NT2/D1 (cell line): ENCODE measurements around the gene PGP.
"Not testable (repeated sequence)": the region's sequence is repeated elsewhere in the genome, so short reads cannot be mapped to it uniquely, and the experiment has no call there.

Source experiments
- DNase-seq: peaks from one replicate; pipeline ENCODE4 v3.0.0-alpha.2; 2011; ENCODE audit warnings: low read depth, low spot score
- H3K27me3 ChIP-seq: 2 replicates; pipeline ENCODE4 v1.6.0; 2011; ENCODE audit warnings: mild to moderate bottlenecking; ENCODE audit not compliant: insufficient read length, insufficient read depth
- H3K36me3 ChIP-seq: 2 replicates; pipeline ENCODE4 v1.6.1; 2011; ENCODE audit warnings: mild to moderate bottlenecking, low read length, mixed read lengths; ENCODE audit not compliant: insufficient read depth, insufficient read length
- H3K4me1 ChIP-seq: 2 replicates; pipeline ENCODE4 v1.5.1; 2011; ENCODE audit not compliant: insufficient read depth, insufficient read length
- H3K4me3 ChIP-seq: 2 replicates; pipeline ENCODE4 v1.5.1; 2011; ENCODE audit warnings: low read depth; ENCODE audit not compliant: insufficient read length
- H3K9ac ChIP-seq: 2 replicates; pipeline ENCODE4 v1.6.0; 2011; ENCODE audit warnings: low read depth; ENCODE audit not compliant: insufficient read length
- H3K9me3 ChIP-seq: 2 replicates; pipeline ENCODE4 v1.5.1; 2011; ENCODE audit warnings: mild to moderate bottlenecking, low read length; ENCODE audit not compliant: insufficient read depth
- SUZ12 ChIP-seq: IDR thresholded peaks from 2 replicates; pipeline ENCODE4 v1.6.1; 2011; ENCODE audit not compliant: insufficient read length, insufficient read depth; ENCODE audit errors: extremely low read depth
- YY1 ChIP-seq: IDR thresholded peaks from 2 replicates; pipeline ENCODE4 v1.6.1; 2011; ENCODE audit not compliant: insufficient read length, insufficient read depth
- ZNF274 ChIP-seq: IDR thresholded peaks from 2 replicates; pipeline ENCODE4 v1.6.1; 2011; ENCODE audit warnings: mild to moderate bottlenecking, low read depth, low read length

The PGP gene

GRCh38 chr16:2243031-2243528, 28.4 kb upstream of the PGP start:
- Histone ChIP-seq H3K9ac (no peak overlapping the region), H3K4me3 (no peak overlapping the region), H3K4me1 (peaks cover 8% of the 10 kb centered on the region), H3K27me3 (no peaks in the 10 kb centered on the region), H3K36me3 (peaks cover 77% of the 10 kb centered on the region), H3K9me3 (no peaks in the 10 kb centered on the region)
- DNase-seq: no peak
- TF ChIP-seq YY1 (no peak), ZNF274 (no peak)

- H3K9ac ChIP-seq: no peak overlapping the region
- peaks cover 76% of the 10 kb centered on the region for H3K36me3 ChIP-seq
- TF ChIP-seq ZNF274 (no peak), YY1 (no peak), SUZ12 (no peak)
Measured at GRCh38 chr16:2242598-2242997, 28.0 kb upstream of the PGP start.

GRCh38 chr16:2240331-2240730, 25.7 kb upstream of the PGP start:
- H3K4me3 ChIP-seq, H3K9me3 ChIP-seq, H3K9ac ChIP-seq, DNase-seq, H3K27me3 ChIP-seq: not testable (repeated sequence)
- peaks cover 71% of the 10 kb centered on the region for H3K36me3 ChIP-seq
- H3K4me1 ChIP-seq: peaks cover 19% of the 10 kb centered on the region

More at GRCh38 chr16:2242598-2242997, 28.0 kb upstream of the PGP start:
- H3K9me3 ChIP-seq: no peaks in the 10 kb centered on the region
- DNase-seq: no peak
- H3K27me3 ChIP-seq: no peaks in the 10 kb centered on the region
- H3K4me1 ChIP-seq: peaks cover 8% of the 10 kb centered on the region
- no peak overlapping the region for H3K4me3 ChIP-seq

- no peak overlapping the region for H3K4me3 ChIP-seq
- TF ChIP-seq YY1 (no peak), SUZ12 (no peak), ZNF274 (no peak)
- no peaks in the 10 kb centered on the region for H3K27me3 ChIP-seq
- DNase-seq: no peak
- peaks cover 71% of the 10 kb centered on the region for H3K36me3 ChIP-seq
- H3K4me1 ChIP-seq: peaks cover 26% of the 10 kb centered on the region
- H3K9me3 ChIP-seq: no peaks in the 10 kb centered on the region
- no peak overlapping the region for H3K9ac ChIP-seq
Measured at GRCh38 chr16:2238838-2239675, 24.4 kb upstream of the PGP start.

- H3K4me3 ChIP-seq: no peak overlapping the region
- H3K27me3 ChIP-seq: no peaks in the 10 kb centered on the region
- TF ChIP-seq ZNF274 (no peak), SUZ12 (no peak), YY1 (no peak)
- H3K9ac ChIP-seq: no peak overlapping the region
- H3K9me3 ChIP-seq: no peaks in the 10 kb centered on the region
- H3K4me1 ChIP-seq: peaks cover 26% of the 10 kb centered on the region
- peaks cover 71% of the 10 kb centered on the region for H3K36me3 ChIP-seq
- no peak for DNase-seq
Measured at GRCh38 chr16:2238150-2238837, 23.7 kb upstream of the PGP start.

- no peak for DNase-seq
- no peak overlapping the region for H3K4me3 ChIP-seq
- TF ChIP-seq ZNF274 (no peak), YY1 (no peak), SUZ12 (no peak)
- H3K27me3 ChIP-seq: no peaks in the 10 kb centered on the region
- H3K36me3 ChIP-seq: peaks cover 71% of the 10 kb centered on the region
- H3K9ac ChIP-seq: peak overlapping the region; percentile 42
- H3K4me1 ChIP-seq: peaks cover 23% of the 10 kb centered on the region
- no peaks in the 10 kb centered on the region for H3K9me3 ChIP-seq
Measured at GRCh38 chr16:2237493-2238149, 23.0 kb upstream of the PGP start.

GRCh38 chr16:2237102-2237482, 22.5 kb upstream of the PGP start:
- no peak for DNase-seq
- no peaks in the 10 kb centered on the region for H3K27me3 ChIP-seq
- H3K4me1 ChIP-seq: peaks cover 23% of the 10 kb centered on the region
- H3K9me3 ChIP-seq: no peaks in the 10 kb centered on the region
- TF ChIP-seq SUZ12 (no peak), ZNF274 (no peak), YY1 (no peak)
- H3K4me3 ChIP-seq: peak overlapping the region; percentile 26
- H3K36me3 ChIP-seq: peaks cover 71% of the 10 kb centered on the region
- peak overlapping the region; percentile 77 for H3K9ac ChIP-seq
